Kidney (tissue), 14 donors: Measurements from ENCODE around the gene ARPP21. TPM values are rescaled to one million over a fixed set of nuclear protein-coding genes. Genes with fewer than 3 reads are reported as not detected.

Source experiments
- DNase-seq, 5 donors: peaks; one replicate each; pipeline ENCODE4 v3.0.0-alpha.2; 2013 to 2020
- FAIRE-seq: peaks from 2 replicates; lab custom pipeline; 2012; peaks lifted over from hg19 to GRCh38; lab: Jason Lieb, UNC
- H3K27ac ChIP-seq, 2 donors: one replicate each; pipeline ENCODE4 v1.7.0; 2013; ENCODE audit warnings: low read depth in 2 of 2, low read length in 2 of 2, inconsistent platforms in 1 of 2
- H3K27me3 ChIP-seq: one replicate; pipeline ENCODE4 v1.7.1; 2013; ENCODE audit warnings: low read length, inconsistent platforms; ENCODE audit not compliant: control insufficient read depth, insufficient read depth
- H3K36me3 ChIP-seq, 3 donors: one replicate each; pipeline versions ENCODE4 v1.7.0 to v1.7.1; 2013; ENCODE audit warnings: low read length in 3 of 3, control low read depth in 1 of 3, inconsistent platforms in 1 of 3; ENCODE audit not compliant: insufficient read depth in 3 of 3, control insufficient read depth in 2 of 3
- H3K4me1 ChIP-seq, 3 donors: one replicate each; pipeline versions ENCODE4 v1.7.0 to v1.7.1; 2013; ENCODE audit warnings: low read length in 3 of 3, inconsistent platforms in 1 of 3, low read depth in 1 of 3; ENCODE audit not compliant: control insufficient read depth in 2 of 3, insufficient read depth in 2 of 3
- H3K4me3 ChIP-seq, 3 donors: one replicate each; pipeline versions ENCODE4 v1.7.0 to v1.8.1; 2013; ENCODE audit warnings: low read length in 3 of 3, control low read depth in 1 of 3, inconsistent platforms in 1 of 3
- H3K9ac ChIP-seq, 3 donors: one replicate each; pipeline versions ENCODE4 v1.7.0 to v1.7.1; 2013; ENCODE audit warnings: low read length in 3 of 3, control low read depth in 1 of 3, inconsistent platforms in 1 of 3
- H3K9me3 ChIP-seq, 3 donors: one replicate each; pipeline versions ENCODE4 v1.7.0 to v1.7.1; 2013; ENCODE audit warnings: low read length in 3 of 3, control low read depth in 1 of 3, inconsistent platforms in 1 of 3; ENCODE audit not compliant: control insufficient read depth in 2 of 3, insufficient read depth in 1 of 3
- CTCF ChIP-seq: IDR thresholded peaks from 3 replicates; pipeline ENCODE4 v1.5.1; 2012; ENCODE audit warnings: mild to moderate bottlenecking, moderate library complexity, borderline replicate concordance; ENCODE audit not compliant: insufficient read depth; ENCODE audit errors: extremely low read depth
- intact Hi-C: fragments of 100-400 bp; cut with DNase I; formaldehyde crosslinking; loops from one replicate; pipeline ENCODE4 v1.11.1; 2022
- polyA plus RNA-seq: library from polyadenylated mRNA; stranded (reverse); fragments of 350-450 nt; fragmentation: Illumina TruSeq; extraction: RNeasy Lipid Tissue Mini Kit (QIAGEN cat#74804); gene quantifications from one replicate; pipeline ENCODE4 v1.2.3, GENCODE V29; 2014; ENCODE audit warnings: low read depth, low replicate concordance; ENCODE audit not compliant: insufficient read depth
- total RNA-seq: library from RNA; stranded (reverse); fragmentation: NEBNext Ultra II Directional; extraction: Animal tissue kit (Norgen Biotek cat#: 25700); gene quantifications from one replicate; pipeline ENCODE4 v1.2.1, GENCODE V29; 2021
- donor health status: control.
- donor health status: control.
- donor health status: control.
- donor health status: control.
- donor health status: control.
- donor health status: DM: yes; HTN: yes; CAD: no.
- donor health status: Normal renal cell carcinoma (clear cell type).

The ARPP21 gene
- total and polyA plus RNA-seq, 2 donors from 2014 or later = 0.11 to 0.44 TPM

DNA sequence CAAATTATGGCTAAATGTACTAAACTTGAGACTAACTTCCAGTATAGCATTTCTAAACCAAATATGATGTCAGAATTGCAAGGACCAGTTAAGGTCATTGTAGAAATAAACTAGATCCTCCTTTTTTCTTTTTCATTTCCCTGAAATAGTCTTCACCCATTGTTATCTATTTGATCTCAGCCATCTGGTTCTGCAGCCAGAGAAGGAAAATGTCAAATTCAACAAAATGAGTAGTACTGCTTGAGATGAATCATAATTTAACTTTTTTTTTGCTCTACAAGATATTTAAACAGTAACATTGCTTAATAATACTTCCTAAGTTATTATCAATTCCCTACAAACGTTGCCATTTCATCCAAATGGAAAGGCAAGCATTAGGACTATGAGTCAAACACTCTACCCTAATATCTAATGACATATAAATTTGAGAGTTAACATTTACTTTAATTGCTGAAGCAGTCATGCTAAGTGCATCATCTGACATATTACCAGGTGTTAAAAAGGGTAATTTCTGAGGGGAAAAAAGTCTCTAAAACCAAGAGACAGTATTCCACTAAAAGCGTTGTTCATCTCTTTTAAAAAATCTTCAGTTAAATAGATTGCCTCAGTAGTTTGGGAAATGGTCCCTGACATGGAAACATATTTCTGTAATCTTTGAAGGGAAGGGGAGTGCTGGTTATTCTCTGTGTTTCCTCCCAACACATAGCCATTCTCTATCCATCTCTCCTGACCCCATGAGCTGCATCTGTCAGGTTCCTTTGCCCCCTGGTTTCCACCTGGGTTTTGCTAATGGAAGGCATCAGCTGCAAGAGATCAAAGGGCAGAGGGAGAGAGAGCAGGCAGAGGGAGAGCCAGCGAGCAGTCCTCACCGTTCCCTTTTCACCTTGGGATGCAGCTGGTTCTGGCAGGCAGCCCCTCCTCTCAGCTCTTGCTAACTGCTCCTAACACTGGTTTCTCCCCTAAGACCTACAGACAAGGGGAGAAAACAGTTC lies 138.5 kb downstream of the ARPP21 start:
- no peaks in the 10 kb centered on the region for H3K36me3 ChIP-seq
- TF ChIP-seq CTCF = no peak
- DNase-seq = peak in 1 of 5 donors; percentile 7
- H3K27me3 ChIP-seq = no peaks in the 10 kb centered on the region
- no peaks in the 10 kb centered on the region for H3K4me1 ChIP-seq
- no peaks in the 10 kb centered on the region for H3K9me3 ChIP-seq
- H3K27ac ChIP-seq = no peak overlapping the region
- intact Hi-C loops = no loop called here
- H3K4me3 ChIP-seq = no peak overlapping the region
- FAIRE-seq = no peak
- H3K9ac ChIP-seq = no peak overlapping the region

GRCh38 chr3:35779611-35780010 lies 140.3 kb downstream of the ARPP21 start:
- Histone ChIP-seq H3K27me3 (no peaks in the 10 kb centered on the region), H3K27ac (no peak overlapping the region), H3K9me3 (no peaks in the 10 kb centered on the region), H3K4me1 (no peaks in the 10 kb centered on the region), H3K36me3 (no peaks in the 10 kb centered on the region), H3K9ac (no peak overlapping the region), H3K4me3 (no peak overlapping the region)
- no peak for TF ChIP-seq CTCF
- FAIRE-seq = no peak
- DNase-seq = no peak
- intact Hi-C loops = no loop called here

DNA sequence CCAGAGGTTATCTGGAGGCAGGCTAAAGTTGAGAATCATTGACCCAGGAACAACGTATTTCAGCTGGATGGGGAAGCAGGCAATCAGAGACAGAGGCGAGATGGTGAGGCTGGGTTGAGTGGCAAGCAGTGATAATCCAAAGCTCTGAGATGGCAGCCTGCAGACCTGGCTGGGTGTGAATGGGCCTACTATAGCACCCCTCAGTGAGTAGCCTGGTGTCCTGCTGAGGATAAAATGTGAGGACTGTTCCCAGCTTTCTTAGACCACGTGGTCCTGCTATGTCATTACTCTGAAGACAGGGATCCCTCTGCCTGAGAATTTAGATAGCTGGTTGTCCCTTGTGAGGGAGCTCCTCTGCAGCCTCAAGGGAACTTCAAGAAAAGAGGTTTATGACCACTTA lies 141.5 kb downstream of the ARPP21 start:
- DNase-seq (no peak), FAIRE-seq (no peak)
- Histone ChIP-seq H3K4me1 (no peaks in the 10 kb centered on the region), H3K9ac (no peak overlapping the region), H3K36me3 (no peaks in the 10 kb centered on the region), H3K4me3 (no peak overlapping the region), H3K27me3 (no peaks in the 10 kb centered on the region), H3K9me3 (no peaks in the 10 kb centered on the region), H3K27ac (no peak overlapping the region)
- intact Hi-C loops = no loop called here
- no peak for TF ChIP-seq CTCF
